OCI-LY7 (cell line): ENCODE results near the gene ZNHIT3. TPM values are rescaled to one million over a fixed set of nuclear protein-coding genes. Genes with fewer than 3 reads are reported as not detected.

ENCODE experiments used
- BruUV-seq: library from RNA; stranded (reverse); fragments of 400-500 nt; replicated peaks from 2 replicates; lab custom pipeline; 2021; lab: Mats Ljungman, UMichigan
- CTCF ChIA-PET: fragments of 300-600 bp; sonication (Branson Sonifier 250); formaldehyde crosslinking; loops from one replicate; lab custom pipeline; 2022; ENCODE audit warnings: antibody characterized with exemption; ENCODE audit not compliant: unreplicated experiment; lab: Charles Lee
- POLR2A ChIA-PET: fragments of 300-600 bp; sonication (Branson Sonifier 250); formaldehyde crosslinking; loops from one replicate; lab custom pipeline; 2022; ENCODE audit warnings: antibody characterized with exemption; lab: Charles Lee
- DNase-seq: peaks from one replicate; pipeline ENCODE4 v3.0.0-alpha.2; 2015; ENCODE audit warnings: low spot score
- H2AFZ ChIP-seq: fragments of 200-600 bp; sonication (generic), shearing (Covaris generic); 2 replicates; pipeline ENCODE4 v1.6.1; 2014; ENCODE audit warnings: mild to moderate bottlenecking, antibody characterized with exemption, low read length, moderate library complexity
- H3K27ac ChIP-seq: fragments of 200-600 bp; sonication (generic); 2 replicates; pipeline ENCODE4 v1.5.1; 2014; ENCODE audit warnings: mixed run types, low read depth, mild to moderate bottlenecking, moderate library complexity, low read length, inconsistent platforms; ENCODE audit not compliant: poor library complexity, severe bottlenecking
- H3K36me3 ChIP-seq: fragments of 200-600 bp; sonication (generic); 2 replicates; pipeline ENCODE4 v1.6.1; 2014; ENCODE audit warnings: mild to moderate bottlenecking, antibody characterized with exemption, low read length, moderate library complexity, mixed read lengths; ENCODE audit not compliant: insufficient read depth
- H3K4me1 ChIP-seq: fragments of 200-600 bp; sonication (generic); 2 replicates; pipeline ENCODE4 v1.5.1; 2014; ENCODE audit warnings: mild to moderate bottlenecking, low read length; ENCODE audit not compliant: insufficient read depth, poor library complexity, severe bottlenecking
- H3K4me2 ChIP-seq: fragments of 200-600 bp; sonication (generic); 2 replicates; pipeline ENCODE4 v1.6.1; 2014; ENCODE audit warnings: mild to moderate bottlenecking, low read length
- H3K4me3 ChIP-seq: fragments of 200-600 bp; sonication (generic); 2 replicates; pipeline ENCODE4 v1.5.1; 2014; ENCODE audit warnings: mild to moderate bottlenecking, low read depth, low read length; ENCODE audit not compliant: poor library complexity, severe bottlenecking
- H3K79me2 ChIP-seq: fragments of 200-600 bp; sonication (generic); 2 replicates; pipeline ENCODE4 v1.6.1; 2016; ENCODE audit warnings: low read depth, mild to moderate bottlenecking, low read length, moderate library complexity, mixed read lengths; ENCODE audit not compliant: insufficient read depth
- H3K9me2 ChIP-seq: fragments of 200-600 bp; sonication (generic); 2 replicates; pipeline ENCODE4 v1.6.1; 2016; ENCODE audit warnings: mild to moderate bottlenecking, low read length, mixed read lengths; ENCODE audit not compliant: insufficient read depth
- H3K9me3 ChIP-seq: fragments of 200-600 bp; sonication (generic); 2 replicates; pipeline ENCODE4 v1.6.1; 2014; ENCODE audit warnings: mild to moderate bottlenecking, mixed run types, low read length, mixed read lengths
- H4K20me1 ChIP-seq: fragments of 200-600 bp; sonication (generic); 2 replicates; pipeline ENCODE4 v1.6.1; 2014; ENCODE audit warnings: mild to moderate bottlenecking, antibody characterized with exemption, low read length, moderate library complexity, mixed read lengths; ENCODE audit not compliant: insufficient read depth
- CTCF ChIP-seq: fragments of 200-600 bp; sonication (generic); conservative IDR thresholded peaks from 2 replicates; pipeline ENCODE4 v1.5.1; 2014; ENCODE audit warnings: mild to moderate bottlenecking, antibody characterized with exemption, low read length, moderate library complexity, mixed read lengths
- EZH2phosphoT487 ChIP-seq: fragments of 200-600 bp; sonication (generic); IDR thresholded peaks from 2 replicates; pipeline ENCODE4 v1.6.1; 2018; ENCODE audit warnings: low read depth, borderline replicate concordance, mild to moderate bottlenecking, mixed run types, antibody characterized with exemption, low read length, moderate library complexity, mixed read lengths
- intact Hi-C: fragments of 100-400 bp; cut with micrococcal nuclease; formaldehyde crosslinking; loops from one replicate; pipeline ENCODE4 v1.10.0; 2022; ENCODE audit not compliant: unreplicated experiment
- total RNA-seq, 2 experiments: library from RNA; depleted of rRNA in 1 of 2; stranded (reverse); fragments of >200 nt in 1 of 2; shearing (Covaris generic) in 1 of 2; gene quantifications; 2 replicates each; pipeline ENCODE4 v1.2.3, GENCODE V29; 2014 to 2022

ZNHIT3 gene
- total RNA-seq, 2 experiments from 2014 or later = 40.4 to 47.7 TPM

DNA sequence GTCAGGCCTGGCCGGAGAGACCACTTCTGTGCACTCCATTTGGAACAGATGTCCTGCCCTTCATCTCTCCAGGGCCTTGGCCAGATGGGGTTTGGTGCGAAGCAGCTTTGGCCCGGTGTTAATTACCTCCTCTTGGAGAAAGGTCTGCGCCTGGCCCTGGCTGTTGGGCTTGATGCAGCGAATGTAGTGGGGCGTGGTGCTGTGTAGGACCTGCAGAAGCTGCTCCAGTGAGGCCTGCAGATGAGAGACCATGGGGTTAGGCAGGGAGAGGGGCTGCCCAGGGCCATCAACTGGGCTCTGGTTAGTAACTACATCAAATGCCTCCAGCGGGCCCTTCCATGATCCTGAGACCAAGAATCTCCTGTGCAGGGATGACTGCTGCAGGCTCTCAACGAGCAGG lies 18.7 kb downstream of the ZNHIT3 start:
- Histone ChIP-seq H3K4me1 (no peaks in the 10 kb centered on the region), H3K9me2 (no peaks in the 10 kb centered on the region), H3K4me3 (no peak overlapping the region), H4K20me1 (no peaks in the 10 kb centered on the region), H3K9me3 (no peaks in the 10 kb centered on the region), H3K36me3 (peaks cover 97% of the 10 kb centered on the region), H3K27ac (no peak overlapping the region), H2AFZ (no peak overlapping the region), H3K79me2 (no peaks in the 10 kb centered on the region), H3K4me2 (no peak overlapping the region)
- ChIA-PET CTCF (no interaction called here), POLR2A (no interaction called here)
- no peak for TF ChIP-seq EZH2phosphoT487
- TF ChIP-seq CTCF = no peak
- intact Hi-C loops = no loop called here
- no peak for DNase-seq
- BruUV-seq = no TSS peak

GRCh38 chr17:36506249-36506826 lies 19.9 kb downstream of the ZNHIT3 start:
- intact Hi-C loops = no loop called here
- Histone ChIP-seq H3K4me1 (no peaks in the 10 kb centered on the region), H3K9me2 (no peaks in the 10 kb centered on the region), H3K9me3 (no peaks in the 10 kb centered on the region), H3K4me3 (no peak overlapping the region), H4K20me1 (no peaks in the 10 kb centered on the region), H3K27ac (no peak overlapping the region), H2AFZ (no peak overlapping the region), H3K79me2 (no peaks in the 10 kb centered on the region), H3K36me3 (peaks cover 97% of the 10 kb centered on the region), H3K4me2 (no peak overlapping the region)
- POLR2A ChIA-PET = no interaction called here
- CTCF ChIA-PET = no interaction called here
- no peak for TF ChIP-seq CTCF
- TF ChIP-seq EZH2phosphoT487 = no peak
- no peak for DNase-seq
- BruUV-seq = no TSS peak

DNA sequence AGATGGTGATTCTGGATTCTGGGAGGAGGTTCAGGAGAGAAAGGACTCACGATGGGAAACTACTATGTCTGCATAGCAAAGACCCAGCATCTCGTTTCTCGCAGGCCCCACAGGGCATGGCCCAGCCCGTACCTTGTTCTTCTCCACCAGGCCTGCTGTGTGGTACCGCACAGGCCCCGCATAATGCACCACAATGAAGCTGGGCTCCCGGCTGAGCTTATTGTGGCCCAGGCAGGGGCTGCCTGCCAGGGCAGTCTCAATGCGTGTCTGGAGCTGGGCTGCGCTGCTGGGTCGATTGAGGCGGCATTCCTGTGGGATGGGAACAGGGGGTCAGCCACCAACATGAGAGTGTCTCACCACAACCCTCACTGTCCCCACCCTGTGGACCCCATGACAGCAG lies 20.4 kb downstream of the ZNHIT3 start:
- H4K20me1 ChIP-seq = no peaks in the 10 kb centered on the region
- intact Hi-C loops = no loop called here
- BruUV-seq = no TSS peak
- POLR2A ChIA-PET = no interaction called here
- CTCF ChIA-PET = no interaction called here
- H3K79me2 ChIP-seq = no peaks in the 10 kb centered on the region
- TF ChIP-seq CTCF = no peak
- TF ChIP-seq EZH2phosphoT487 = no peak
- H3K4me3 ChIP-seq = no peak overlapping the region
- no peaks in the 10 kb centered on the region for H3K4me1 ChIP-seq
- no peak for DNase-seq
- H3K36me3 ChIP-seq = peaks cover 95% of the 10 kb centered on the region
- no peaks in the 10 kb centered on the region for H3K9me3 ChIP-seq
- H3K4me2 ChIP-seq = no peak overlapping the region
- H3K27ac ChIP-seq = no peak overlapping the region
- H3K9me2 ChIP-seq = no peaks in the 10 kb centered on the region
- H2AFZ ChIP-seq = no peak overlapping the region
